SU-DHL-6 (cell line): ENCODE data around the gene NDUFB10.

Experiments used
- CTCF ChIP-seq: fragments of 200-600 bp; sonication (generic); IDR thresholded peaks from one replicate; pipeline ENCODE4 v1.5.1; 2017; ENCODE audit warnings: antibody characterized with exemption, mild to moderate bottlenecking, low read length, moderate library complexity; ENCODE audit not compliant: insufficient read depth, poor library complexity, severe bottlenecking
- EZH2phosphoT487 ChIP-seq: fragments of 200-600 bp; sonication (generic), shearing (Covaris generic); conservative IDR thresholded peaks from 2 replicates; pipeline ENCODE4 v1.6.1; 2018; ENCODE audit warnings: mild to moderate bottlenecking, antibody characterized with exemption, low read length, moderate library complexity, mixed read lengths

- TF ChIP-seq CTCF, result no peak
- TF ChIP-seq EZH2phosphoT487, result no peak
Observed at GRCh38 chr16:1976951-1977874, 17.9 kb downstream of the NDUFB10 start.
